DMS114 treated with DMSO at 0.1 percent for 48 hours (cell line): Measurements from ENCODE around the gene CEPT1.
"Not testable (repeated sequence)": the region's sequence is repeated elsewhere in the genome, so short reads cannot be mapped to it uniquely, and the experiment has no call there.

Source experiments
- DNase-seq: peaks from one replicate; lab custom pipeline; 2025; ENCODE audit not compliant: unreplicated experiment; lab: John Stamatoyannopoulos, UW

The CEPT1 gene

GRCh38 chr1:111208921-111209320 lies 68.9 kb downstream of the CEPT1 start:
- no peak for DNase-seq

DNA sequence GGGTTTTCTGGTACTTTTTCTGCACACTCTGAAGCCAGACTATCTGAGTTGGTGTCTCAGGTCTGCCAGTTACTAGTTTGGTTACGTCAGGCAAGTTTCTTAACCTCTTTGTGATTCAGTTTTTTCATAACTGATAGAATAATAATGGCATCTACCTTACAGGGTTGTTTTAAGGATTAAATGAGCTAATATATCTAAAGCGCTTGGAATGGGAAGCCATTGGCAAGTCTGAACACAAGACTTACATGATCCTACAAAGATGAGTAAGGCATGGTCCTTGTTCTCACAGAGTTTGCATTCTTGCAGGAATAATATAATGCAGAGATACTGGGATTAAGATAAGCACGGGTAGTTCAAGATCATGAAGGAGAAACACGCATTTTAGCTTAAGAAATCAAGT lies 69.6 kb downstream of the CEPT1 start:
- DNase-seq = no peak

GRCh38 chr1:111211921-111212320 lies 71.9 kb downstream of the CEPT1 start:
- DNase-seq = no peak

GRCh38 chr1:111212634-111213335 lies 72.8 kb downstream of the CEPT1 start:
- DNase-seq = no peak

- no peak for DNase-seq
These were observed 73.4 kb downstream of the CEPT1 start for GRCh38 chr1:111213412-111213811.

GRCh38 chr1:111214074-111214801 lies 74.2 kb downstream of the CEPT1 start:
- DNase-seq = no peak

- no peak for DNase-seq
These were observed 74.9 kb downstream of the CEPT1 start for GRCh38 chr1:111214884-111215283.

- not testable (repeated sequence) for DNase-seq
These were observed 75.3 kb downstream of the CEPT1 start for GRCh38 chr1:111215285-111215684.

GRCh38 chr1:111216751-111217150 lies 76.7 kb downstream of the CEPT1 start:
- no peak for DNase-seq

GRCh38 chr1:111217183-111217910 lies 77.3 kb downstream of the CEPT1 start:
- DNase-seq = no peak

- DNase-seq = no peak
These were observed 78.9 kb downstream of the CEPT1 start for GRCh38 chr1:111218701-111219556.

- DNase-seq = no peak
These were observed 79.7 kb downstream of the CEPT1 start for GRCh38 chr1:111219557-111220286.

GRCh38 chr1:111220302-111220890 lies 80.4 kb downstream of the CEPT1 start:
- no peak for DNase-seq

- no peak for DNase-seq
These were observed 81.2 kb downstream of the CEPT1 start for GRCh38 chr1:111221276-111221632.

GRCh38 chr1:111221633-111222291 lies 81.7 kb downstream of the CEPT1 start:
- DNase-seq = no peak

- peak; percentile 9 for DNase-seq
These were observed 82.5 kb downstream of the CEPT1 start for GRCh38 chr1:111222308-111223125.

- no peak for DNase-seq
These were observed 83.2 kb downstream of the CEPT1 start for GRCh38 chr1:111223126-111223685.

DNA sequence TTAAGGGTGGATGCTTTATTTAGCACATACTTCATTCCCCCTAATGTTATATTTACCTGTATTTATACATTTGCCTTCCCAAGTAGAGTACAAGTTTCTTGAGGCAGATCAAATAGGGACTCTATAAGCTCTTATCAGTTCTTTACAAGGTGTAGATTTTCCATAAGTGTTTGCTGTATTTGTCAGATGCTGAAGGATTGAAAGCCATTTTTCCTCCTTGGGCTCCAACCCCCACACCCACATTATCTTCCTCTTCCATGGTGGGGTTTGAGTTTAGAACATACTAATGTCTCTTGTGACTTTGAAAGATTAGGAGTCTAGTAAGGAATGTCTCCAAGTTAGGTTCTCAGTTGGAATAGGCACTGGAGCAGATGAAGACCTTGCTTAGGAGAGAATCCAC lies 85.1 kb downstream of the CEPT1 start:
- DNase-seq = no peak
